ENCODE data around the gene CELF1. TPM values are rescaled to one million over a fixed set of nuclear protein-coding genes. Genes with fewer than 3 reads are reported as not detected.
A peak's percentile ranks its signal among the peaks of the same experiment; 100 is the strongest.
"Not testable (repeated sequence)": the region's sequence is repeated elsewhere in the genome, so short reads cannot be mapped to it uniquely, and the experiment has no call there.

Gene CELF1
- total RNA-seq, 1 experiment from 2014 or later, result 173 TPM

- H3K27me3 Mint-ChIP-seq (ENCODE audit: insufficient read depth, unreplicated experiment), result no peaks in the 10 kb centered on the region
- H3K9me3 Mint-ChIP-seq (ENCODE audit: unreplicated experiment), result no peaks in the 10 kb centered on the region
- ChIA-PET POLR2A (interaction anchor here (0.7 to 2.2 kb wide), 2 partner anchors 8 to 9 kb away, joined by 4 to 14 read pairs; no protein-coding TSS in a partner anchor), CTCF (interaction anchor here (0.6 to 2.3 kb wide), 3 partner anchors 15 to 914 kb away, joined by 3 to 6 read pairs (median 3); partner anchors contain the start of genes ATG13 and HARBI1)
- no peak overlapping the region for H3K4me3 Mint-ChIP-seq (ENCODE audit: unreplicated experiment)
- DNase-seq (ENCODE audit: unreplicated experiment), result no peak
- H3K36me3 Mint-ChIP-seq (ENCODE audit: insufficient read depth, unreplicated experiment), result peaks cover 33% of the 10 kb centered on the region
- intact Hi-C loops (cut with micrococcal nuclease), result no loop called here
- H3K27ac Mint-ChIP-seq (ENCODE audit: low read depth, unreplicated experiment), result no peak overlapping the region
- peaks cover 12% of the 10 kb centered on the region for H3K4me1 Mint-ChIP-seq (ENCODE audit: insufficient read depth, unreplicated experiment)
- BruUV-seq (replicated peaks), result no TSS peak
- no peak for TF ChIP-seq CTCF (IDR thresholded peaks at IDR 0.05; ENCODE audit: unreplicated experiment)
Observed at GRCh38 chr11:47531666-47532065, 21.3 kb downstream of the CELF1 start.

GRCh38 chr11:47530721-47531120 lies 22.2 kb downstream of the CELF1 start:
- POLR2A ChIA-PET, result interaction anchor here (0.6 to 2.2 kb wide), 3 partner anchors 10 to 238 kb away, joined by 3 to 14 read pairs (median 4); no protein-coding TSS in a partner anchor
- DNase-seq (ENCODE audit: unreplicated experiment); H3K9me3 Mint-ChIP-seq (ENCODE audit: unreplicated experiment); H3K4me3 Mint-ChIP-seq (ENCODE audit: unreplicated experiment); H3K27me3 Mint-ChIP-seq (ENCODE audit: insufficient read depth, unreplicated experiment); BruUV-seq (replicated peaks); intact Hi-C loops (cut with micrococcal nuclease): not testable (repeated sequence)
- peaks cover 14% of the 10 kb centered on the region for H3K4me1 Mint-ChIP-seq (ENCODE audit: insufficient read depth, unreplicated experiment)
- CTCF ChIA-PET, result interaction anchor here (0.9 to 2.3 kb wide), 2 partner anchors 9 to 14 kb away, joined by 3 to 6 read pairs; no protein-coding TSS in a partner anchor
- H3K36me3 Mint-ChIP-seq (ENCODE audit: insufficient read depth, unreplicated experiment), result peaks cover 27% of the 10 kb centered on the region
- peak overlapping the region; percentile 82 for H3K27ac Mint-ChIP-seq (ENCODE audit: low read depth, unreplicated experiment)

- Mint-ChIP-seq H3K4me1 (ENCODE audit: insufficient read depth, unreplicated experiment) (peaks cover 20% of the 10 kb centered on the region), H3K27ac (ENCODE audit: low read depth, unreplicated experiment) (peak overlapping the region; percentile 82), H3K9me3 (ENCODE audit: unreplicated experiment) (no peaks in the 10 kb centered on the region), H3K27me3 (ENCODE audit: insufficient read depth, unreplicated experiment) (no peaks in the 10 kb centered on the region), H3K4me3 (ENCODE audit: unreplicated experiment) (no peak overlapping the region), H3K36me3 (ENCODE audit: insufficient read depth, unreplicated experiment) (peaks cover 19% of the 10 kb centered on the region)
- intact Hi-C loops (cut with micrococcal nuclease), result no loop called here
- no TSS peak for BruUV-seq (replicated peaks)
- DNase-seq (ENCODE audit: unreplicated experiment), result no peak
- ChIA-PET POLR2A (interaction anchor here (0.6 to 1.3 kb wide), 3 partner anchors 22 to 35 kb away, joined by 3 to 4 read pairs (median 4); partner anchors contain the start of gene CELF1), CTCF (no interaction called here)
- no peak for TF ChIP-seq CTCF (IDR thresholded peaks at IDR 0.05; ENCODE audit: unreplicated experiment)
Observed at GRCh38 chr11:47529951-47530350, 23.0 kb downstream of the CELF1 start.

- Mint-ChIP-seq H3K36me3 (ENCODE audit: insufficient read depth, unreplicated experiment) (peaks cover 15% of the 10 kb centered on the region), H3K27me3 (ENCODE audit: insufficient read depth, unreplicated experiment) (no peaks in the 10 kb centered on the region), H3K4me1 (ENCODE audit: insufficient read depth, unreplicated experiment) (peaks cover 33% of the 10 kb centered on the region), H3K4me3 (ENCODE audit: unreplicated experiment) (no peak overlapping the region), H3K27ac (ENCODE audit: low read depth, unreplicated experiment) (no peak overlapping the region), H3K9me3 (ENCODE audit: unreplicated experiment) (no peaks in the 10 kb centered on the region)
- DNase-seq (ENCODE audit: unreplicated experiment), result no peak
- no peak for TF ChIP-seq CTCF (IDR thresholded peaks at IDR 0.05; ENCODE audit: unreplicated experiment)
- intact Hi-C loops (cut with micrococcal nuclease), result no loop called here
- ChIA-PET POLR2A (interaction anchor here (1.1 to 2.0 kb wide), 3 partner anchors 9 to 13 kb away, joined by 3 to 8 read pairs (median 6); no protein-coding TSS in a partner anchor), CTCF (interaction anchor here (0.6 to 1.2 kb wide), 3 partner anchors 13 to 51 kb away, joined by 4 to 5 read pairs (median 5); no protein-coding TSS in a partner anchor)
- BruUV-seq (replicated peaks), result no TSS peak
Observed at GRCh38 chr11:47527186-47527585, 25.7 kb downstream of the CELF1 start.

GRCh38 chr11:47526032-47526431 lies 26.9 kb downstream of the CELF1 start:
- DNase-seq (ENCODE audit: unreplicated experiment); CTCF ChIA-PET; BruUV-seq (replicated peaks); H3K9me3 Mint-ChIP-seq (ENCODE audit: unreplicated experiment); H3K4me3 Mint-ChIP-seq (ENCODE audit: unreplicated experiment); intact Hi-C loops (cut with micrococcal nuclease); H3K27me3 Mint-ChIP-seq (ENCODE audit: insufficient read depth, unreplicated experiment): not testable (repeated sequence)
- H3K27ac Mint-ChIP-seq (ENCODE audit: low read depth, unreplicated experiment), result peak overlapping the region; percentile 70
- POLR2A ChIA-PET, result interaction anchor here (0.6 to 3.5 kb wide), 2 partner anchors 13 to 31 kb away, joined by 3 to 40 read pairs; no protein-coding TSS in a partner anchor
- H3K36me3 Mint-ChIP-seq (ENCODE audit: insufficient read depth, unreplicated experiment), result peaks cover 15% of the 10 kb centered on the region
- H3K4me1 Mint-ChIP-seq (ENCODE audit: insufficient read depth, unreplicated experiment), result peaks cover 33% of the 10 kb centered on the region

Data from MCF 10A (cell line).